Fibroblast of mammary gland (primary cell): ENCODE data around the gene PARP3.

Source experiments
- DNase-seq: peaks from one replicate; pipeline ENCODE4 v3.0.0-alpha.2; 2010; ENCODE audit warnings: low read depth
- H3K4me3 ChIP-seq: 2 replicates; pipeline ENCODE4 v1.5.1; 2011; ENCODE audit warnings: low read depth, mild to moderate bottlenecking, low read length, moderate library complexity; ENCODE audit not compliant: control insufficient read depth
- CTCF ChIP-seq: conservative IDR thresholded peaks from 2 replicates; pipeline ENCODE4 v1.5.1; 2011; ENCODE audit warnings: low read depth, low read length, inconsistent platforms; ENCODE audit not compliant: control insufficient read depth, insufficient read depth

PARP3 gene

GRCh38 chr3:51950899-51951298 is 8.7 kb downstream of the PARP3 start:
- no peak for TF ChIP-seq CTCF
- H3K4me3 ChIP-seq: no peak overlapping the region
- DNase-seq: no peak

GRCh38 chr3:51953445-51953844 is 11.3 kb downstream of the PARP3 start:
- H3K4me3 ChIP-seq: no peak overlapping the region
- no peak for TF ChIP-seq CTCF
- DNase-seq: peak; percentile 83

GRCh38 chr3:51954105-51954504 is 11.9 kb downstream of the PARP3 start:
- no peak overlapping the region for H3K4me3 ChIP-seq
- DNase-seq: no peak
- TF ChIP-seq CTCF: no peak

- no peak for DNase-seq
- no peak for TF ChIP-seq CTCF
- H3K4me3 ChIP-seq: no peak overlapping the region
These were observed 12.6 kb downstream of the PARP3 start for GRCh38 chr3:51954713-51955112.

- no peak for TF ChIP-seq CTCF
- H3K4me3 ChIP-seq: no peak within 1 kb of the TSS
- no peak for DNase-seq
These were observed 13.2 kb downstream of the PARP3 start, which contains the start of gene GPR62 for GRCh38 chr3:51955175-51955892. TSS of gene GPR62 (plus strand) at chr3:51955381. CDS start at chr3:51955653, 272 bp downstream.

- no peak overlapping the region for H3K4me3 ChIP-seq
- TF ChIP-seq CTCF: peak; percentile 29
- DNase-seq: peak; percentile 45
These were observed 14.0 kb downstream of the PARP3 start for GRCh38 chr3:51955893-51956770.
